ENCODE data around the gene CCDC191.

CCDC191 gene

DNA sequence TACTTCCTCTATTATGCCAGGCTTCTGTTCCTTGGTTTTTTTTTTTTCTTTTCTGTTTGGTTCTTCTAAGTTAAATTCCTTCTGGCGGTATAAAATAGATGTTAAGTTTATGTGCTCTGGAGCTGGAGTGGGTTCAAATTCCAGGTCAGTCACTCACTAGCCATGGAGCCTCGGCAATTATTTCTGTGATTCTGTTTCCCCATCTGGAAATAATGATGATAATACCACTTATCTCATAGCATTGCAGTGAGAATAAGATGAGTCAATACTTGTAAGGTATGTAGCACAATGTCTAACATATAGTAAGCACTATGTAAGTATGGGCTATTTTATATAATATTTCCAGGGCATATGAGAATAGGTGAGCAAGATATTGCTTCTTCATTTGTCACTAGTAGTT, 141.7 kb downstream of the CCDC191 start:
- Histone ChIP-seq H2AK5ac (ENCODE audit: low read length) (no peak overlapping the region), H3K4ac (ENCODE audit: low read depth, low read length) (no peak overlapping the region), H3K36me3 (ENCODE audit: control insufficient read depth, insufficient read depth, low read length) (no peaks in the 10 kb centered on the region), H3K4me3 (ENCODE audit: low read length) (no peak overlapping the region), H2BK15ac (replicated peaks; ENCODE audit: low read depth) (no peak overlapping the region), H3K56ac (ENCODE audit: low read length) (no peak overlapping the region), H3K79me2 (ENCODE audit: control insufficient read depth, insufficient read depth, low read length) (no peaks in the 10 kb centered on the region), H3K79me1 (ENCODE audit: low read length) (no peaks in the 10 kb centered on the region), H2BK120ac (ENCODE audit: low read depth, low read length) (no peak overlapping the region), H4K8ac (ENCODE audit: low read depth, low read length) (no peak overlapping the region), H4K5ac (ENCODE audit: low read length) (no peak overlapping the region), H3K4me1 (ENCODE audit: control insufficient read depth, low read depth, low read length) (no peaks in the 10 kb centered on the region), H2BK5ac (ENCODE audit: low read length) (no peak overlapping the region), H3K27ac (ENCODE audit: low read depth, low read length) (no peak overlapping the region), H3K27me3 (ENCODE audit: insufficient read depth, low read length, poor library complexity) (no peaks in the 10 kb centered on the region), H3K18ac (ENCODE audit: low read length) (no peak overlapping the region), H3K9ac (ENCODE audit: low read length) (no peak overlapping the region), H3K23ac (ENCODE audit: low read length) (no peak overlapping the region), H3K4me2 (ENCODE audit: low read length) (no peak overlapping the region)
- DNase-seq, result no peak
- WGBS (ENCODE audit: extremely low coverage, insufficient coverage, low lambda C conversion rate), result no CpG with 5 or more reads among the region's 2 CpGs
